ENCODE results near the gene TSC22D1.

GRCh38 chr13:44429311-44429710 is 146.8 kb downstream of the TSC22D1 start:
- no peak for TF ChIP-seq EZH2 (IDR thresholded peaks at IDR 0.05)
- TF ChIP-seq CTCF (IDR thresholded peaks at IDR 0.05), result no peak

All from neural progenitor cell (in vitro differentiated cells).